Measurements from ENCODE around the gene SDCCAG8.

The SDCCAG8 gene

GRCh38 chr1:243299069-243299468 lies 43.2 kb downstream of the SDCCAG8 start:
- H3K9me3 ChIP-seq (ENCODE audit: control insufficient read depth, insufficient read depth, low read depth, low read length) = no peaks in the 10 kb centered on the region
- no peak overlapping the region for H3K4me3 ChIP-seq (ENCODE audit: low read depth, low read length)
- H3K36me3 ChIP-seq (ENCODE audit: control insufficient read depth in 2 of 2, insufficient read depth in 1 of 2, low read length in 2 of 2) = peaks cover 0 to 8% of the 10 kb centered on the region in 2 experiments; a peak in 2 of 3 replicates
- CTCF ChIA-PET = interaction anchor here (0.7 kb wide), 1 partner anchor 272 kb away, joined by 4 read pairs; no protein-coding TSS in a partner anchor
- TF ChIP-seq ZNF202 (tag by site-specific recombination; IDR thresholded peaks at IDR 0.05; ENCODE audit: borderline replicate concordance) (no peak), ZNF2 (tag by site-specific recombination; IDR thresholded peaks at IDR 0.05) (no peak), ZNF596 (tag by site-specific recombination; IDR thresholded peaks at IDR 0.05) (no peak), ZNF211 (tag by site-specific recombination; IDR thresholded peaks at IDR 0.05; ENCODE audit: low read depth) (peak; percentile 95), PRDM1 (tag by site-specific recombination; IDR thresholded peaks at IDR 0.05) (0 out of 2 replicates have a peak, but pooled peaks have one; percentile 34), YY2 (tag by site-specific recombination; IDR thresholded peaks at IDR 0.05) (no peak)
- H3K4me1 ChIP-seq (ENCODE audit: control insufficient read depth, insufficient read depth, low read length) = no peaks in the 10 kb centered on the region
- H3K27ac ChIP-seq (ENCODE audit: extremely low read depth, low read depth, low read length) = no peak overlapping the region
- POLR2A ChIA-PET = no interaction called here

- CTCF ChIA-PET = no interaction called here
- peak; percentile 39; the same call in 1 of the 2 replicates for TF ChIP-seq PRDM6 (tag by site-specific recombination; IDR thresholded peaks at IDR 0.05)
- TF ChIP-seq ZNF138 (tag by site-specific recombination; IDR thresholded peaks at IDR 0.05; ENCODE audit: borderline replicate concordance) = no peak
- POLR2A ChIA-PET = no interaction called here
Measured at GRCh38 chr1:243301059-243301458, 45.2 kb downstream of the SDCCAG8 start.

GRCh38 chr1:243311809-243312208 lies 56.0 kb downstream of the SDCCAG8 start:
- peaks cover 15 to 30% of the 10 kb centered on the region in 2 experiments for H3K36me3 ChIP-seq (ENCODE audit: control insufficient read depth in 2 of 2, insufficient read depth in 1 of 2, low read length in 2 of 2)
- ChIA-PET POLR2A (no interaction called here), CTCF (interaction anchor here (0.6 to 1.1 kb wide), 3 partner anchors 9 to 476 kb away, joined by 3 to 5 read pairs (median 3); no protein-coding TSS in a partner anchor)
- H3K9me3 ChIP-seq (ENCODE audit: control insufficient read depth, insufficient read depth, low read depth, low read length) = no peaks in the 10 kb centered on the region
- no peak overlapping the region for H3K27ac ChIP-seq (ENCODE audit: extremely low read depth, low read depth, low read length)
- H3K4me1 ChIP-seq (ENCODE audit: control insufficient read depth, insufficient read depth, low read length) = no peaks in the 10 kb centered on the region; the same call in 1 of the 2 replicates
- H3K4me3 ChIP-seq (ENCODE audit: low read depth, low read length) = no peak overlapping the region
- TF ChIP-seq ZNF223 (tag by site-specific recombination; IDR thresholded peaks at IDR 0.05) = no peak
- no peak for TF ChIP-seq ZFP41 (tag by site-specific recombination; IDR thresholded peaks at IDR 0.05; ENCODE audit: borderline replicate concordance)
- no peak for TF ChIP-seq ZNF302 (tag by site-specific recombination; IDR thresholded peaks at IDR 0.05; ENCODE audit: low read depth)
- TF ChIP-seq ZNF768 (tag by site-specific recombination; IDR thresholded peaks at IDR 0.05) = no peak
- TF ChIP-seq ZNF157 (tag by site-specific recombination; IDR thresholded peaks at IDR 0.05) = no peak
- no peak for TF ChIP-seq BCL11A (tag by site-specific recombination; IDR thresholded peaks at IDR 0.05; ENCODE audit: low read depth)
- no peak for TF ChIP-seq REST (tag by site-specific recombination; IDR thresholded peaks at IDR 0.05)
- TF ChIP-seq ZNF704 (tag by site-specific recombination; IDR thresholded peaks at IDR 0.05) = no peak
- TF ChIP-seq PRDM10 (tag by site-specific recombination; IDR thresholded peaks at IDR 0.05) = no peak
- TF ChIP-seq ZNF26 (tag by site-specific recombination; IDR thresholded peaks at IDR 0.05) = no peak

More at GRCh38 chr1:243301059-243301458, 45.2 kb downstream of the SDCCAG8 start:
- H3K9me3 ChIP-seq (ENCODE audit: control insufficient read depth, insufficient read depth, low read depth, low read length) = no peaks in the 10 kb centered on the region
- no peak overlapping the region for H3K4me3 ChIP-seq (ENCODE audit: low read depth, low read length)
- H3K36me3 ChIP-seq (ENCODE audit: control insufficient read depth in 2 of 2, insufficient read depth in 1 of 2, low read length in 2 of 2) = peaks cover 7 to 8% of the 10 kb centered on the region in 2 experiments
- no peak overlapping the region for H3K27ac ChIP-seq (ENCODE audit: extremely low read depth, low read depth, low read length)
- H3K4me1 ChIP-seq (ENCODE audit: control insufficient read depth, insufficient read depth, low read length) = no peaks in the 10 kb centered on the region

All from HEK293 (cell line).